Measurements from ENCODE around the gene PLPP6. TPM values are rescaled to one million over a fixed set of nuclear protein-coding genes. Genes with fewer than 3 reads are reported as not detected.

The PLPP6 gene
- total and polyA plus RNA-seq, 2 of the 13 experiments (the other 11 are each of a cell fraction or from before 2014, with no cell fraction given) = 12.1 to 15.5 TPM

DNA sequence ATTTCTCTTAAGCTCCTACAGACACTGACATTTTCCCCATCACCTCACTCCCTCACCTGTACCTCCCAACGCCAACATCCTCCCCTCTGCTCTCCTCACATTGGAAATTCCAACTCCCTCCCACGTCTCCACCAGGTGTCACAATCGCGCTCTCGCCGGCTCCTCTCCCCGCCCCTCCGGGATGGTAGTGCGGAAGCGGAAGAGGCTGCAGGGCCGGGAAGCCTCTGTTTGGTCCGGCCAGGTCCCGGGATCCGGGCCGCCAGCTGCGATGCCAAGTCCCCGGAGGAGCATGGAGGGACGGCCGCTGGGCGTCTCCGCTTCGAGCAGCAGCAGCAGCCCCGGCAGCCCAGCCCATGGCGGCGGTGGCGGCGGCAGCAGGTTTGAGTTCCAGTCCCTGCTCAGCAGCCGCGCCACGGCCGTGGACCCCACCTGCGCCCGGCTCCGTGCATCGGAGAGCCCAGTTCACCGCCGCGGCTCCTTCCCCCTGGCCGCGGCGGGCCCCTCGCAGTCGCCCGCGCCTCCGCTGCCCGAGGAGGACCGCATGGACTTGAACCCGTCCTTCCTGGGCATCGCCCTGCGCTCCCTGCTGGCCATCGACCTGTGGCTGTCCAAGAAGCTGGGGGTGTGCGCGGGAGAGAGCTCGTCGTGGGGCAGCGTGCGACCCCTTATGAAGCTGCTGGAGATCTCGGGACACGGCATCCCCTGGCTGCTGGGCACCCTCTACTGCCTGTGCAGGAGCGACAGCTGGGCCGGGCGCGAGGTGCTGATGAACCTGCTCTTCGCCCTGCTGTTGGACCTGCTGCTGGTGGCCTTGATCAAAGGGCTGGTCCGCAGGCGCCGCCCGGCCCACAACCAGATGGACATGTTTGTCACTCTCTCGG lies at the start of gene PLPP6 (continued):
- peak; percentile 53; the same call in 1 of the 2 replicates for TF ChIP-seq ZNF256 (CRISPR knock-in tag; conservative IDR thresholded peaks at IDR 0.05)
- TF ChIP-seq, protein P1, sequence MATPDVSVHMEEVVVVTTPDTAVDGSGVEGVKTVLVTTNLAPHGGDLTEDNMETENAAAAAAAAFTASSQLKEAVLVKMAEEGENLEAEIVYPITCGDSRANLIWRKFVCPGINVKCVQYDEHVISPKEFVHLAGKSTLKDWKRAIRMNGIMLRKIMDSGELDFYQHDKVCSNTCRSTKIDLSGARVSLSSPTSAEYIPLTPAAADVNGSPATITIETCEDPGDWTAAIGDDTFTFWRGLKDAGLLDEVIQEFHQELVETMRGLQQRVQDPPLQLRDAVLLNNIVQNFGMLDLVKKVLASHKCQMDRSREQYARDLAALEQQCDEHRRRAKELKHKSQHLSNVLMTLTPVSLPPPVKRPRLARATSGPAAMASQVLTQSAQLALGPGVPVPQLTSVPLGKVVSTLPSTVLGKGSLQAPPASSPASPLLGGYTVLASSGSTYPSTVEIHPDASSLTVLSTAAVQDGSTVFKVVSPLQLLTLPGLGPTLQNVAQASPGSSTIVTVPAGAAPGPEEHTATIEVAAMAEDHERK (CRISPR knock-in tag; IDR thresholded peaks at IDR 0.05; ENCODE audit: low read depth) = no peak
- peak; percentile 80; the same call in 1 of the 2 replicates for TF ChIP-seq SNAPC4 (CRISPR knock-in tag; IDR thresholded peaks at IDR 0.05)
- TF ChIP-seq SP1 (IDR thresholded peaks at IDR 0.05) = no peak
- TF ChIP-seq SP1 (CRISPR knock-in tag; IDR thresholded peaks at IDR 0.05) = peak; percentile 54; the same call in 1 of the 2 replicates
- no peak for TF ChIP-seq ZFP36 (IDR thresholded peaks at IDR 0.05; ENCODE audit: borderline replicate concordance, low read depth, low read length, partially characterized antibody)
- no peak for TF ChIP-seq PLRG1 (conservative IDR thresholded peaks at IDR 0.05)
- TF ChIP-seq ZSCAN29 (CRISPR knock-in tag; conservative IDR thresholded peaks at IDR 0.05) = peak; percentile 54; the same call in 1 of the 2 replicates
- TF ChIP-seq CENPT (CRISPR knock-in tag; IDR thresholded peaks at IDR 0.05; ENCODE audit: low read depth) = peak; percentile 36; the same call in 1 of the 2 replicates
- TF ChIP-seq ZSCAN31 (CRISPR knock-in tag; IDR thresholded peaks at IDR 0.05; ENCODE audit: low read depth) = peak; percentile 92
- no peak for TF ChIP-seq HMGA1 (CRISPR knock-in tag; conservative IDR thresholded peaks at IDR 0.05)
- TF ChIP-seq KLF12 (CRISPR knock-in tag; IDR thresholded peaks at IDR 0.05; ENCODE audit: borderline replicate concordance) = peak; percentile 58; the same call in 1 of the 2 replicates
- TF ChIP-seq TOPORS (CRISPR knock-in tag; IDR thresholded peaks at IDR 0.05) = 0 out of 2 replicates have a peak, but pooled peaks have one; percentile 40
- no peak for TF ChIP-seq ZNF678 (CRISPR knock-in tag; IDR thresholded peaks at IDR 0.05)
- 0 out of 2 replicates have a peak, but pooled peaks have one; percentile 48 for TF ChIP-seq PITX1 (CRISPR knock-in tag; IDR thresholded peaks at IDR 0.05)
- no peak for TF ChIP-seq FOXK2 (IDR thresholded peaks at IDR 0.05)
- TF ChIP-seq NCOR1 (IDR thresholded peaks at IDR 0.05; ENCODE audit: borderline replicate concordance, low read length) = no peak; the same call in 1 of the 2 replicates
- TF ChIP-seq TEAD2 (CRISPR knock-in tag; IDR thresholded peaks at IDR 0.05) = 0 out of 2 replicates have a peak, but pooled peaks have one; percentile 28
- TF ChIP-seq U2AF1 (optimal IDR thresholded peaks at IDR 0.05; ENCODE audit: low read depth, low read length) = no peak
- TF ChIP-seq, protein P2, sequence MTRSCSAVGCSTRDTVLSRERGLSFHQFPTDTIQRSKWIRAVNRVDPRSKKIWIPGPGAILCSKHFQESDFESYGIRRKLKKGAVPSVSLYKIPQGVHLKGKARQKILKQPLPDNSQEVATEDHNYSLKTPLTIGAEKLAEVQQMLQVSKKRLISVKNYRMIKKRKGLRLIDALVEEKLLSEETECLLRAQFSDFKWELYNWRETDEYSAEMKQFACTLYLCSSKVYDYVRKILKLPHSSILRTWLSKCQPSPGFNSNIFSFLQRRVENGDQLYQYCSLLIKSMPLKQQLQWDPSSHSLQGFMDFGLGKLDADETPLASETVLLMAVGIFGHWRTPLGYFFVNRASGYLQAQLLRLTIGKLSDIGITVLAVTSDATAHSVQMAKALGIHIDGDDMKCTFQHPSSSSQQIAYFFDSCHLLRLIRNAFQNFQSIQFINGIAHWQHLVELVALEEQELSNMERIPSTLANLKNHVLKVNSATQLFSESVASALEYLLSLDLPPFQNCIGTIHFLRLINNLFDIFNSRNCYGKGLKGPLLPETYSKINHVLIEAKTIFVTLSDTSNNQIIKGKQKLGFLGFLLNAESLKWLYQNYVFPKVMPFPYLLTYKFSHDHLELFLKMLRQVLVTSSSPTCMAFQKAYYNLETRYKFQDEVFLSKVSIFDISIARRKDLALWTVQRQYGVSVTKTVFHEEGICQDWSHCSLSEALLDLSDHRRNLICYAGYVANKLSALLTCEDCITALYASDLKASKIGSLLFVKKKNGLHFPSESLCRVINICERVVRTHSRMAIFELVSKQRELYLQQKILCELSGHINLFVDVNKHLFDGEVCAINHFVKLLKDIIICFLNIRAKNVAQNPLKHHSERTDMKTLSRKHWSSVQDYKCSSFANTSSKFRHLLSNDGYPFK (CRISPR knock-in tag; IDR thresholded peaks at IDR 0.05; ENCODE audit: borderline replicate concordance) = no peak; the same call in 1 of the 2 replicates

All from HepG2 (cell line).